HG03575 (cell line): ENCODE data around the gene ZNF367.

Experiments used
- ATAC-seq: cut with Tn5 transposase; IDR thresholded peaks from one replicate; pipeline ENCODE4 v1.9.1; 2021; ENCODE audit not compliant: unreplicated experiment, insufficient number of reproducible peaks, low FRiP score; ENCODE audit errors: extremely low read depth

ZNF367 gene

GRCh38 chr9:96440671-96441199 is 22.6 kb upstream of the ZNF367 start:
- ATAC-seq: no peak

- ATAC-seq: no peak
Measured at GRCh38 chr9:96437454-96437853, 19.3 kb upstream of the ZNF367 start.

- ATAC-seq: no peak
Measured at GRCh38 chr9:96436456-96437126, 18.4 kb upstream of the ZNF367 start.

GRCh38 chr9:96436063-96436455 is 17.9 kb upstream of the ZNF367 start:
- ATAC-seq: no peak

- ATAC-seq: no peak
Measured at GRCh38 chr9:96435345-96435744, 17.2 kb upstream of the ZNF367 start.

GRCh38 chr9:96430377-96430776 is 12.2 kb upstream of the ZNF367 start:
- ATAC-seq: no peak

GRCh38 chr9:96429732-96430131 is 11.6 kb upstream of the ZNF367 start:
- ATAC-seq: no peak

GRCh38 chr9:96425500-96426169 is 7.5 kb upstream of the ZNF367 start:
- ATAC-seq: no peak

- ATAC-seq: no peak
Measured at GRCh38 chr9:96423985-96424336, 5.8 kb upstream of the ZNF367 start.

- ATAC-seq: no peak
Measured at GRCh38 chr9:96423322-96423984, 5.3 kb upstream of the ZNF367 start.

- ATAC-seq: no peak
Measured at GRCh38 chr9:96420468-96421219, 2.5 kb upstream of the ZNF367 start.

- no peak for ATAC-seq
Measured at GRCh38 chr9:96419691-96419969, 1.5 kb upstream of the ZNF367 start.

- ATAC-seq: peak; percentile 8
Measured at GRCh38 chr9:96418920-96419690, 935 bp upstream of the ZNF367 start.

- ATAC-seq: no peak
Measured at GRCh38 chr9:96417661-96418082, 498 bp downstream of the ZNF367 start.

- ATAC-seq: no peak
Measured at GRCh38 chr9:96417051-96417586, 1.1 kb downstream of the ZNF367 start.

- ATAC-seq: no peak
Measured at GRCh38 chr9:96413302-96414221, 4.6 kb downstream of the ZNF367 start.

GRCh38 chr9:96412174-96412913 is 5.8 kb downstream of the ZNF367 start:
- no peak for ATAC-seq
